ENCODE measurements around the gene GPAM.
"Not testable (repeated sequence)": the region's sequence is repeated elsewhere in the genome, so short reads cannot be mapped to it uniquely, and the experiment has no call there.

Gene GPAM

GRCh38 chr10:112216151-112216550 lies 32.6 kb upstream of the GPAM start:
- DNase-seq (ENCODE audit: low read depth) = no peak

- peak; percentile 80 for DNase-seq (ENCODE audit: low read depth)
These were observed 31.8 kb upstream of the GPAM start for GRCh38 chr10:112215342-112215774.

GRCh38 chr10:112214298-112214926 lies 30.8 kb upstream of the GPAM start:
- no peak for DNase-seq (ENCODE audit: low read depth)

GRCh38 chr10:112213836-112214235 lies 30.3 kb upstream of the GPAM start:
- DNase-seq (ENCODE audit: low read depth) = no peak

GRCh38 chr10:112213098-112213823 lies 29.7 kb upstream of the GPAM start:
- DNase-seq (ENCODE audit: low read depth) = no peak

- no peak for DNase-seq (ENCODE audit: low read depth)
These were observed 27.1 kb upstream of the GPAM start for GRCh38 chr10:112210666-112211065.

GRCh38 chr10:112209684-112210131 lies 26.1 kb upstream of the GPAM start:
- DNase-seq (ENCODE audit: low read depth) = peak; percentile 63

GRCh38 chr10:112208997-112209396 lies 25.4 kb upstream of the GPAM start:
- no peak for DNase-seq (ENCODE audit: low read depth)

GRCh38 chr10:112208292-112208691 lies 24.7 kb upstream of the GPAM start:
- no peak for DNase-seq (ENCODE audit: low read depth)

- peak; percentile 30 for DNase-seq (ENCODE audit: low read depth)
These were observed 19.9 kb upstream of the GPAM start for GRCh38 chr10:112203328-112204076.

- DNase-seq (ENCODE audit: low read depth) = peak; percentile 37
These were observed 19.1 kb upstream of the GPAM start for GRCh38 chr10:112202561-112203241.

GRCh38 chr10:112202076-112202475 lies 18.5 kb upstream of the GPAM start:
- no peak for DNase-seq (ENCODE audit: low read depth)

GRCh38 chr10:112201334-112201733 lies 17.8 kb upstream of the GPAM start:
- DNase-seq (ENCODE audit: low read depth) = no peak

GRCh38 chr10:112200259-112200658 lies 16.7 kb upstream of the GPAM start:
- DNase-seq (ENCODE audit: low read depth) = not testable (repeated sequence)

GRCh38 chr10:112197662-112198061 lies 14.1 kb upstream of the GPAM start:
- DNase-seq (ENCODE audit: low read depth) = not testable (repeated sequence)

- DNase-seq (ENCODE audit: low read depth) = no peak
These were observed 11.7 kb upstream of the GPAM start for GRCh38 chr10:112195224-112195623.

- no peak for DNase-seq (ENCODE audit: low read depth)
These were observed 8.2 kb upstream of the GPAM start for GRCh38 chr10:112191791-112192190.

GRCh38 chr10:112191041-112191590 lies 7.6 kb upstream of the GPAM start:
- DNase-seq (ENCODE audit: low read depth) = no peak

GRCh38 chr10:112189465-112189864 lies 5.9 kb upstream of the GPAM start:
- no peak for DNase-seq (ENCODE audit: low read depth)

GRCh38 chr10:112187527-112187926 lies 4.0 kb upstream of the GPAM start:
- DNase-seq (ENCODE audit: low read depth) = no peak

GRCh38 chr10:112185959-112186358 lies 2.4 kb upstream of the GPAM start:
- peak; percentile 5 for DNase-seq (ENCODE audit: low read depth)

- no peak for DNase-seq (ENCODE audit: low read depth)
These were observed 814 bp upstream of the GPAM start for GRCh38 chr10:112184379-112184778.

Measured in amniotic epithelial cell (primary cell).